Superior temporal gyrus (tissue), 1 donor: ENCODE data around the gene CLHC1.
A peak's percentile ranks its signal among the peaks of the same experiment; 100 is the strongest.
"Not testable (repeated sequence)": the region's sequence is repeated elsewhere in the genome, so short reads cannot be mapped to it uniquely, and the experiment has no call there.

ENCODE experiments used
- DNase-seq: peaks from one replicate; pipeline ENCODE4 v3.0.0-alpha.2; 2016; ENCODE audit errors: extremely low spot score

CLHC1 gene

DNA sequence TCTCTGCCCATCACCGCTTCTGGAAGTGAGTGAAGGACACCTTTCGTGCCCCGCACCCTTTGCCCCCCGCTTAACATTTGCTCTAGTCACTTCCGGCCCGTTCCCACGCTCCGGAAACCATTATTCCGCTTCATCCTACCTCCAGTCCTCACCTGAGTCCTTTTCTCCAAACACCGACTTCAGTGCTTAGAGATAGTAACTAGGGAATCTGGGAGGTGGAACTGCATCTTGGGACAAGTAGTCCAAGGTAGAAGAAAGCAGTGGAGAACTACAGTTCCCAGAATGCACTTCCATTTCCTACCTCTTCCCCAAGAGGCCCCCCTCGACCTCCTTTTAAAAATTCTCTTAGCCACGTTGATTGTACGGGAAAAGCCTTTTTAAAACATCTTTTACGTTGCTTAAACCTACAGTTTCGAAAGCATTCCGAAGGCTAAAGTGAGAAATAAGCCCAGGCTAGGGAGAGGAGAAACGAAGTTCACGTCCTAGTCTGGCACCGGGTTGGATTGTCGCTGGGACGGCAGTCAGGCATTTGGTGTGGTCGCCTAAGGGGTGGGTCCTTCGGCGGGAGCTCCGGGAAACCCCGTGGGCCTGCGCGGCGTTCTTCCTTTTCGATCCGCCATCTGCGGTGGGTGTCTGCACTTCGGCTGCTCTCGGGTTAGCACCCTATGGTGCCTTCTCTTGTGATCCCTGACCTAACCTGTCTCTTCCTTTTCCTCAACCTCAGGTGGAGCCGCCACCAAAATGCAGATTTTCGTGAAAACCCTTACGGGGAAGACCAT lies at the start of gene CLHC1, which contains the start of gene RPS27A:
Gene CLHC1 (minus strand): TSS at position 210 of the 779 bp plus-strand sequence. CDS start 9,882 bp downstream, outside the sequence.
Gene RPS27A (plus strand): TSS at position 605 of the 779 bp plus-strand sequence. CDS start 137 bp downstream, at position 742.
- peak; percentile 98 for DNase-seq

DNA sequence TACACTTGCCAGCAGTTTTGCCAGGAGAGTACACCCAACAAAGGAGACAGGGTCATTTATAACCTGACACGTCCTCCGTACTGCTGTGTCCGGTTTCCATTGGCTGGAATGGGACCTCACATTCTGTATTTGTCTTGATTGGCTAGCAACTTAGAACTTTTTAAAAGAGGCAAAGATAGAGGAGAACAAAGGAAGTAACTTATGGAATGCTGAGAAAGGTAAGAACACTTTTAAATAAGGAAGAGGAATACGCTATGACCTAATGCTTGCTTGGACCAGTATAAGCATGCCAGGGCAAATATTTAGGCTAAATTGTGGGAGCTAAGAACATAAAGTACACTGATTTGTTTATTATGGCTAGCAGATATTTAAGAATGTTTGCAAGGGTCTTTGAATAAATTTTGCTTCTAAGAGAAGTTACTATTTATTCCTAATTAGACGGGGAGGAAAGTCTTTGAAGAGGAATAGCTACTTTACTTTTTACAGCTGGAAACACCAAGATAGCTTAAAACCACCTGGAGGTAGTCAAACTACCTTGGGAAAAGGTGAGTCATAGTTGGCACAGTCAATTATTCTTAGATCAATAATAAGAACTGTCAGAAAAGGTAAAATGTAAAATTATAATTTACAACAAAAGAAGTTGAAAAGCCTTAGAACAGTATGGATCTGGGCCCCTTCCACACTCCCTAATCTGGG lies 48.9 kb upstream of the CLHC1 start:
- not testable (repeated sequence) for DNase-seq

DNA sequence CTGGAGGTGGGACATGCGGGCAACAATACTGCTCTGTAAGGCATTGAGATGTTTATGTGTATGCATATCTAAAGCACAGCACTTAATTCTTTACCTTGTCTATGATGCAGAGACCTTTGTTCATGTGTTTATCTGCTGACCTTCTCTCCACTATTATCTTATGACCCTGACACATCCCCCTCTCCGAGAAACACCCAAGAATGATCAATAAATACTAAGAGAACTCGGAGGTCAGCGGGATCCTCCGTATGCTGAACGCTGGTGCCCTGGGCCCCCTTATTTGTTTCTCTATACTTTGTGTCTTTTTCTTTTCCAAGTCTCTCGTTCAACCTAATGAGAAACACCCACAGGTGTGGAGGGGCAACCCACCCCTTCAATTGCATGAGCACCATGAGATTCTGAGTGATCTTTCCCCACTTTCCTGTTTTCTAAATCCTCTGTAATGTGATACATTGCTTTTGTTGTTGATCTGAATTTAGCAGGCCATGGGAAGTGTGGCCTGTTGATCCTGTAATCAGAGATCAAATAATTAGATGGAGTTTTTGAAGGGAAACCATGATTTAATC lies 47.8 kb upstream of the CLHC1 start:
- DNase-seq, result not testable (repeated sequence)

DNA sequence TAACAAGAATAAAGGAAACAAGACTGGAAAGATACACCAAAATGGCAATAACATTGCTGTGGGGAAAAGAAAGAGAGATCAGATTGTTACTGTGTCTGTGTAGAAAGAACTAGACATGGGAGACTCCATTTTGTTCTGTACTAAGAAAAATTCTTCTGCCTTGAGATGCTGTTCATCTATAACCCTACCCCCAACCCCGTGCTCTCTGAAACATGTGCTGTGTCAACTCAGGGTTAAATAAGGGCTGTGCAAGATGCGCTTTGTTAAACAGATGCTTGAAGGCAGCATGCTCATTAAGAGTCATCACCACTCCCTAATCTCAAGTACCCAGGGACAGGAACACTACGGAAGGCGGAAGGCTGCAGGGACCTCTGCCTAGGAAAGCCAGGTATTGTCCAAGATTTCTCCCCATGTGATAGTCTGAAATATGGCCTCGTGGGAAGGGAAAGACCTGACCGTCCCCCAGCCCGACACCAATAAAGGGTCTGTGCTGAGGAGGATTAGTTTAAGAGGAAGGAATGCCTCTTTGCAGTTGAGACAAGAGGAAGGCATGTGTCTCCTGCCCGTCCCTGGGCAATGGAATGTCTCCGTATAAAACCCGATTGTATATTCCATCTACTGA lies 47.2 kb upstream of the CLHC1 start:
- not testable (repeated sequence) for DNase-seq

- no peak for DNase-seq
Measured at GRCh38 chr2:55277310-55277709, 45.2 kb upstream of the CLHC1 start.

- DNase-seq, result not testable (repeated sequence)
Measured at GRCh38 chr2:55274346-55274745, 42.3 kb upstream of the CLHC1 start.

- no peak for DNase-seq
Measured at GRCh38 chr2:55269645-55269990, 37.5 kb upstream of the CLHC1 start.

DNA sequence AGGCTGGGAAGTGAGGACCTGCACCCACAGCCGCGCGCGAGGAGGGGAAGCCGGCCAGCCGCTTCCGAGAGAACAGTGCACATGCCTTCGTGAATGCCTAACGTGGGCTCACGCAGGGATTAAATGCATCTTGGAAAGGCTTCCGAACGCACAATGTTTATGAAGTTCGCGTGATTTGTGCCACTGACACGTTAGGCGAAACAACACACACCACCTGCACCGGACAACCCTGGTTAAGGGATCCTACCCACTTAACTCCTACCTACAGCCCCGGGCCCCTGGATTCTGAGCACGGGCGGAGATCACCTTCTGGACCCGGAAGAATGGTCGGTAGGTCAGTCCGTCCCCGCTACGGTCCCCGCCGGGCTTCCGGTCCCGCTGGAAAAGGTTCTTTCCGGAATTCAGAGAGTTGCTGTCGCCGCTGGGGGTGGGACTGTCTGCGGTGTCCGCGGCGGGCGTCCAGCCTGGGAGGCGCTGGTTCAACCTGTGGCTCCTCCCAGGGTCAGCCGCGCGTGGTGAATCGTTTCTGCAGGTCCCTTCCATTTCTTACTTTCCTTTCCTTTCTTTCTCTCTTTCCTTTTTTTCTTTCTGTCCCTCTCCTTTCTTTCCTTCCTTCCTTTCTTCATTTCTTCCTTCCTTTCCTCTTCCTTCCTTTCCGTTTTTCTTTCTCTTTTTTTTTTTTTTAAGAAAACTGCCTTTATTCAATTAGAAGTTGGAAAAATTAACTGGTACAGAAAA lies 37.0 kb upstream of the CLHC1 start, which contains the start of gene MTIF2:
Gene MTIF2 (minus strand): TSS at position 325 of the 738 bp plus-strand sequence. CDS start 5,373 bp downstream, outside the sequence.
- DNase-seq, result peak; percentile 93

DNA sequence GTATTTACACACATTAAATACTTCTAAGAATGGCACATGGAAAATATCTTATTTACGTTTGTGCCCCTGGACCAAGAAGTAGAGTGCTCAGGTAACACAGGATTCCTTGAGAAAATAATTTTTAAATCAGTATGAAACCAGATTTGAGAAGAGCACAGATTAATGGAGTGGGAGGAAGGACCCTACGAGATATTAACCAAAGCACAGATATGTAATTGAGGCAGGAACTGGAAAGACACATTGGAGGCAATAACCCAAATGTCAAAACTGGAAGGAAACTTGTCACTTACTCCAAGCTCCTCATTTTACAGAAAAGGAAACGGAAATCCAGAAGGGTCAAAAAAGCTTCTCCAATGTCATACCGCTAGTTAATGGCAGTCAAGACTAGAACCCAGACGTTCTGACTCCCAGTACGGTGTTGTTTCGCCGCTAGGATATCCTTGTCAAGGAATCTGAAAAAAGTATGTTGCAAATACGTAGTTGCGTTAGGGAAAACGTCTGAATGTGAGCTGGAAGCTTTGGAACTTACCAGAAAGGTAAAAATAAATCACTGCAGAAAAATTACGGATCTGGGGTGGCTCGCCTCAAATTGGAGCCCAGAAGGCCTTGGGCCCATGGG lies 36.3 kb upstream of the CLHC1 start:
- DNase-seq, result no peak

GRCh38 chr2:55259586-55259985 lies 27.5 kb upstream of the CLHC1 start:
- not testable (repeated sequence) for DNase-seq

GRCh38 chr2:55252832-55253231 lies 20.7 kb upstream of the CLHC1 start:
- no peak for DNase-seq

- no peak for DNase-seq
Measured at GRCh38 chr2:55247025-55247424, 14.9 kb upstream of the CLHC1 start.

GRCh38 chr2:55245411-55245810 lies 13.3 kb upstream of the CLHC1 start:
- no peak for DNase-seq

- no peak for DNase-seq
Measured at GRCh38 chr2:55242617-55243016, 10.5 kb upstream of the CLHC1 start.

DNA sequence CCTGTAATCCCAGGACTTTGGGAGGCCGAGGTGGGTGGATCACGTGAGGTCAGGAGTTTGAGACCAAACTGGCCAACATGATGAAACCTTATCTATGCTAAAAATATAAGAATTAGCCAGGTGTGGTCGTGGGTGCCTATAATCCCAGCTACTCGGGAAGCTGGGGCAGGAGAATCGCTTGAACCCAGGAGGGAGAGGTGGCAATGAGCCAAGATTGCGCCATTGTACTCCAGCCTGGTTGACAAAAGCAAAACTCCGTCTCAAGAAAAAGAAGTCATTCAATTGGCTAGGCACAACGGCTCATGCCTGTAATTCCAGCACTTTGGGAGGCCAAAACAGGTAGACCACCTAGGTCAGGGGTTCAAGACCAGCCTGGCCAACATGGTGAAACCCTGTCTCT lies 9.5 kb upstream of the CLHC1 start:
- not testable (repeated sequence) for DNase-seq

DNA sequence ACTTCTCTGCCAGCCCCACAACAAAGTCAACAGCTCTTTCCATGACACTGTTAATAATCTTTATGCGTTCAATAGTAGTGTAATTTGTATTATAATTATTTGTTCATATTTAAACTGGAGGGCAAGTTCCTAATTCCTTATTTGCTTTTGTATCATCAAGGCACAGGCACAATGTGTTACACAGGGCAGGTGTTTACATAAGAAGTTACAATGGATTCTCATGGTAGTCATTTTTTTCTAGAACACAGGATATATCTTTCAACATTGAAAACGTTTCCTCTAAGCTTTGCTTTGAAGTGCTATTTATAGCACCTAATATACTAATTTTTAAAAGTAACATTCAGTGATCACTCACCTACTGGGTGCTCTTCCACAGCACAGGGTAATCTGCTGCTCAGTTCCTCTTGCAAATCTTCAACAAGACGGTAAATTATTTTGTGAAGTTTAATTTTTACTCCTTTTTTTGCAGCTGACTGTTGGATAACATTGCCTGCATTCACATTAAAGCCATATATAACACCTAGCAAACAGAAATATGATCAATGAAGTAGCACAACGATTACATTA lies 7.6 kb upstream of the CLHC1 start:
- DNase-seq, result no peak

DNA sequence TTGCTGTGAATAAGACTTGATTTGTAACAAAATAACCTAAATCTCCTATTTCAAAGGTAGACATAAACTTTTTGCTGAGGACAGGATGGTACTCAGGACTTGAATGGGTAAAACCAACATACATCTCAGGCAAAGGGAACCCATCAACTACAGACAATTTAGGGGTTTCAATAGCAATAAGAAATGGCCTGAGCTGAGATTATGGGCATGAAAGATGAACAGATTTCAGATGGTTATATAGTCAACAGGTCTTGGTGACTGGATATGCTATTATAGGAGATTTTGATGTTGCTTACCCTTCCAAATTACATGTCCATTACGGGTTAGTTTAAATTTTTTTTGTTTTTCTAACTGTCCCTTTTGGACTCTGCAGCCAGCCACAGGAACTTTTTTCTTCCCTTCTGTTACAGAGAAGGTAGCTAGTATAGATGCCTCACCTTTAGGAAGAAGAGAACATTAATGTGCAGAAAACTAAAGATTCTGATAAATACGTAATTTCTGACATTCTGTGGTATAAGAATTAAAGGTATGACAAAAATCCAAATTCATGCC lies 5.0 kb upstream of the CLHC1 start:
- DNase-seq, result no peak

GRCh38 chr2:55235724-55236538 lies 3.8 kb upstream of the CLHC1 start:
- no peak for DNase-seq

DNA sequence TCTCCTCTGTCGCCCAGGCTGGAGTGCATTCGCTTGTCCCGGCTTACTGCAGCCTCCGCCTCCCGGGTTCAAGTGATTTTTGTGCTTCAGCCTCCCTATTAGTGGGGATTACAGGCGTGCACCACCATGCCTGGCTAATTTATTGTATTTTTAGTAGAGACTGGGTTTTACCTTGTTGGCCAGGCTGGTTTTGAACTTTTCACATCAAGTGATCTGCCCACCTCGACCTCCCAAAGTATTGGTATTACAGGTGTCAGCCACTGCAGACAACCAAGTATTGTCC lies 1.5 kb upstream of the CLHC1 start:
- DNase-seq, result no peak
